Fibroblast of villous mesenchyme (primary cell): ENCODE results near the gene SYTL5. TPM values are rescaled to one million over a fixed set of nuclear protein-coding genes. Genes with fewer than 3 reads are reported as not detected.

Experiments
- DNase-seq: peaks from one replicate; pipeline ENCODE4 v3.0.0-alpha.2; 2010; ENCODE audit warnings: low read depth
- H3K4me3 ChIP-seq: 2 replicates; pipeline ENCODE4 v1.5.1; 2011; ENCODE audit warnings: low read depth, mild to moderate bottlenecking, low read length
- total RNA-seq: library from RNA; depleted of rRNA; stranded (reverse); fragments of >200 nt; gene quantifications from 2 replicates; pipeline ENCODE4 v1.2.3, GENCODE V29; 2012
- TF ChIP-seq, protein P1 (sequence below): IDR thresholded peaks from 2 replicates; pipeline ENCODE4 v1.5.1; 2012; ENCODE audit warnings: low read depth, mild to moderate bottlenecking, low read length; ENCODE audit not compliant: insufficient read depth

Gene SYTL5
- total RNA-seq, 1 donor = 10.4 TPM

DNA sequence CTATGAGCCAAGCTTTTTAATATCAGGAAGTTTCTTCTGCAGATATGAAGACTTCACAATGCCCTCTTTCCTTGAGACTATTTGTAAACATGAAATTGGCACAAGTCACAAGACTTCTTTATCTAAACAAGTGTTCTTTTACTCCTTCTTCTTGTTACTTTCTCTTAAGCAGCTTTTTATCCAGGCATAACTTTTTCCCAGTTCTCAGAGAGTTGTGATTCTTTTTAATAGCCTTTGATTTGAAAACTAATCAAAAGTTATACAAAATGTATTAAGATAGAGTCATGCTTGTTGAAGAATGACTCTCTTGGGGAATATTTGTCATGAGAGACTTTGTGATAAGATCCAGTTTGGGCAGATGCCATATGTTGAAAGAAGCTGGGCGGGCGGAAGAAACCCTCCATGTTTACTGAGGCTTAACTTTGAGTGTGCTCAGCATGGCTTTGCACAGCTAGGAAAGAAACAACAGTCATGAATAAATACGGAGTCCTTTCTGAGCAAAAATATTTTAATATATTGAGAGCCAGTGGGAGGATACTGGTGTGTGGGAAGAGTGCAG lies 39.3 kb downstream of the SYTL5 start:
- DNase-seq = peak; percentile 28

GRCh38 chrX:38048886-38049285 lies 42.5 kb downstream of the SYTL5 start:
- no peak overlapping the region for H3K4me3 ChIP-seq
- TF ChIP-seq, protein P1, sequence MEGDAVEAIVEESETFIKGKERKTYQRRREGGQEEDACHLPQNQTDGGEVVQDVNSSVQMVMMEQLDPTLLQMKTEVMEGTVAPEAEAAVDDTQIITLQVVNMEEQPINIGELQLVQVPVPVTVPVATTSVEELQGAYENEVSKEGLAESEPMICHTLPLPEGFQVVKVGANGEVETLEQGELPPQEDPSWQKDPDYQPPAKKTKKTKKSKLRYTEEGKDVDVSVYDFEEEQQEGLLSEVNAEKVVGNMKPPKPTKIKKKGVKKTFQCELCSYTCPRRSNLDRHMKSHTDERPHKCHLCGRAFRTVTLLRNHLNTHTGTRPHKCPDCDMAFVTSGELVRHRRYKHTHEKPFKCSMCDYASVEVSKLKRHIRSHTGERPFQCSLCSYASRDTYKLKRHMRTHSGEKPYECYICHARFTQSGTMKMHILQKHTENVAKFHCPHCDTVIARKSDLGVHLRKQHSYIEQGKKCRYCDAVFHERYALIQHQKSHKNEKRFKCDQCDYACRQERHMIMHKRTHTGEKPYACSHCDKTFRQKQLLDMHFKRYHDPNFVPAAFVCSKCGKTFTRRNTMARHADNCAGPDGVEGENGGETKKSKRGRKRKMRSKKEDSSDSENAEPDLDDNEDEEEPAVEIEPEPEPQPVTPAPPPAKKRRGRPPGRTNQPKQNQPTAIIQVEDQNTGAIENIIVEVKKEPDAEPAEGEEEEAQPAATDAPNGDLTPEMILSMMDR = no peak
- DNase-seq = no peak

More for the DNA sequence above, 39.3 kb downstream of the SYTL5 start:
- TF ChIP-seq, protein P1 = no peak
- H3K4me3 ChIP-seq = no peak overlapping the region

DNA sequence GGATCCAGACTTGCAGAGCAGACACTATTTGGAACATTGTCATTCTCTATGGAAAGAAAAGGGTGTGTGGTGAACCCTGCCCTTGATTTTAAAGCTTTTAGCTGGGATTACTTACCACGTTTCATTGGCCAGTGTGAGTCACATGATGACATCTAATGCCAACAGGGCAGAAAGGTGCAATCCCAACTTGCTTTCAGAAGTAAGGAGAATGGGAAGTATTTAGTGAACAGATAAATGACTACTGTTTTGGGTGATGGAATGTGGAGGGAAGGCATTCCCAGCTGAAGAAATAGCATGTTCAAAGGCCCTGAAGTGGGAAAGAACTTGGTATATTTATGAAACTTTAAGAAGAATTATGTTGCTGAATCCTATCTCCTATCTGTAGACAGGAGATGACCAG lies 44.5 kb downstream of the SYTL5 start:
- no peak for DNase-seq
- H3K4me3 ChIP-seq = no peak overlapping the region
- TF ChIP-seq, protein P1 = no peak

DNA sequence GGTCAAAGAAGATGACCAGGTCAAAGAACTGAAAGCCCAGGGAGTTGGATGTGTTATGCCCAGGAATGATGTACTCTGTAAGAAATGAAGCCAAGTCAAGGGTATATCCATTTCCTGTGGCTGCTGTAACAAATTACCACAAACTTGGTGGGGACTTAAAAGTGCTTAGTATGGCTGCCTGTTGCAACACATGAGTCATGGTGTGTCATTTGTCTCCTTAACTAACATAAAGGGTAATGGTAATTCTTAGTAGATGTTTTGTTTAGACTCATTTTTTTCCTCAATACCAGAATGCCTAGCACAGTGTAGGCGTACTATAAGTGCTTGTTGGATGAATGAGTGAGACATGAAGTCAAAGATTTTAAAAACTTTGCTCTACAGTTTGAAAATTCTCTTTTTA lies 45.7 kb downstream of the SYTL5 start:
- peak; percentile 80 for DNase-seq
- H3K4me3 ChIP-seq = no peak overlapping the region
- TF ChIP-seq, protein P1 = no peak

- TF ChIP-seq, protein P1 = no peak
- H3K4me3 ChIP-seq = no peak overlapping the region
- DNase-seq = peak; percentile 23
These were observed 49.0 kb downstream of the SYTL5 start for GRCh38 chrX:38055170-38055847.

GRCh38 chrX:38060331-38060878 lies 54.1 kb downstream of the SYTL5 start:
- H3K4me3 ChIP-seq = no peak overlapping the region
- no peak for DNase-seq
- TF ChIP-seq, protein P1 = no peak

- DNase-seq = peak; percentile 47
- TF ChIP-seq, protein P1 = no peak
- H3K4me3 ChIP-seq = no peak overlapping the region
These were observed 55.0 kb downstream of the SYTL5 start for GRCh38 chrX:38061335-38061734.
